HEK293 (cell line): ENCODE data around the gene CACNG6.

Source experiments
- CTCF ChIA-PET: fragments of 350-600 bp; formaldehyde crosslinking; extraction: SDS; loops from one replicate; lab custom pipeline; 2021; ENCODE audit warnings: antibody characterized with exemption; lab: Yijun Ruan, JAX
- POLR2A ChIA-PET: fragments of 300-600 bp; formaldehyde crosslinking; extraction: SDS; loops from one replicate; lab custom pipeline; 2020; ENCODE audit warnings: antibody characterized with exemption, inconsistent platforms; lab: Yijun Ruan, JAX
- H3K27ac ChIP-seq: fragments of 200-500 bp; sonication (Bioruptor generic); 2 replicates; pipeline ENCODE4 v1.5.1; 2014; ENCODE audit warnings: low read depth, low read length, control low read depth, inconsistent platforms; ENCODE audit errors: extremely low read depth
- H3K36me3 ChIP-seq, 2 experiments: fragments of 200-500 bp in 1 of 2; sonication (Bioruptor generic) in 1 of 2; 1 replicate in 1 of 2; 2 replicates in 1 of 2; pipeline ENCODE4 v1.5.1; 2014 to 2017; ENCODE audit warnings: inconsistent platforms in 2 of 2, low read length in 2 of 2; ENCODE audit not compliant: control insufficient read depth in 2 of 2, insufficient read depth in 1 of 2
- H3K4me1 ChIP-seq: fragments of 200-500 bp; sonication (Bioruptor generic); 2 replicates; pipeline ENCODE4 v1.5.1; 2014; ENCODE audit warnings: mild to moderate bottlenecking, low read length, inconsistent platforms; ENCODE audit not compliant: control insufficient read depth, insufficient read depth
- H3K4me3 ChIP-seq: 2 replicates; pipeline ENCODE4 v1.5.1; 2011; ENCODE audit warnings: low read depth, mild to moderate bottlenecking, control low read depth, low read length, moderate library complexity
- H3K9me3 ChIP-seq: fragments of 200-500 bp; sonication (Bioruptor generic); 2 replicates; pipeline ENCODE4 v1.5.1; 2014; ENCODE audit warnings: low read depth, low read length, inconsistent platforms; ENCODE audit not compliant: control insufficient read depth, insufficient read depth
- AEBP2 ChIP-seq: fragments of 450-650 bp; formaldehyde crosslinking; IDR thresholded peaks from 2 replicates; pipeline ENCODE4 v1.5.1; 2016; ENCODE audit warnings: missing biosample characterization, missing genetic modification characterization, borderline replicate concordance
- BCL11B ChIP-seq: fragments of 450-650 bp; formaldehyde crosslinking; IDR thresholded peaks from 2 replicates; pipeline ENCODE4 v1.5.1; 2016; ENCODE audit warnings: low read depth, missing biosample characterization, missing genetic modification characterization
- EGR2 ChIP-seq: fragments of 450-650 bp; formaldehyde crosslinking; IDR thresholded peaks from 2 replicates; pipeline ENCODE4 v1.5.1; 2016; ENCODE audit warnings: low read depth, missing biosample characterization, missing genetic modification characterization
- FEZF1 ChIP-seq: fragments of 450-650 bp; formaldehyde crosslinking; IDR thresholded peaks from 2 replicates; pipeline ENCODE4 v1.5.1; 2016; ENCODE audit warnings: missing biosample characterization, missing genetic modification characterization
- GLIS1 ChIP-seq: fragments of 450-650 bp; formaldehyde crosslinking; IDR thresholded peaks from 2 replicates; pipeline ENCODE4 v1.5.1; 2016; ENCODE audit warnings: missing biosample characterization, missing genetic modification characterization
- IKZF3 ChIP-seq: fragments of 450-650 bp; IDR thresholded peaks from 2 replicates; pipeline ENCODE4 v1.5.0; 2018; ENCODE audit warnings: missing biosample characterization, mild to moderate bottlenecking, missing genetic modification characterization, moderate library complexity
- KLF1 ChIP-seq: fragments of 450-650 bp; formaldehyde crosslinking; IDR thresholded peaks from 2 replicates; pipeline ENCODE4 v1.5.1; 2016; ENCODE audit warnings: missing biosample characterization, missing genetic modification characterization
- PRDM6 ChIP-seq: fragments of 450-650 bp; formaldehyde crosslinking; IDR thresholded peaks from 2 replicates; pipeline ENCODE4 v1.5.1; 2017; ENCODE audit warnings: missing biosample characterization, missing genetic modification characterization
- REPIN1 ChIP-seq: fragments of 450-650 bp; formaldehyde crosslinking; IDR thresholded peaks from 2 replicates; pipeline ENCODE4 v1.5.1; 2017; ENCODE audit warnings: missing biosample characterization, missing genetic modification characterization, low read depth
- ZBTB17 ChIP-seq: fragments of 450-650 bp; formaldehyde crosslinking; IDR thresholded peaks from 2 replicates; pipeline ENCODE4 v1.5.1; 2016; ENCODE audit warnings: missing biosample characterization, missing genetic modification characterization
- ZBTB49 ChIP-seq: fragments of 450-650 bp; formaldehyde crosslinking; IDR thresholded peaks from 2 replicates; pipeline ENCODE4 v1.5.1; 2016; ENCODE audit warnings: missing biosample characterization, missing genetic modification characterization, low read depth
- ZBTB7A ChIP-seq: fragments of 450-650 bp; formaldehyde crosslinking; IDR thresholded peaks from 2 replicates; pipeline ENCODE4 v1.5.1; 2016; ENCODE audit warnings: low read depth, missing biosample characterization, missing genetic modification characterization
- ZNF10 ChIP-seq: fragments of 450-650 bp; formaldehyde crosslinking; IDR thresholded peaks from 2 replicates; pipeline ENCODE4 v1.5.1; 2017; ENCODE audit warnings: missing biosample characterization, missing genetic modification characterization
- ZNF280C ChIP-seq: fragments of 450-650 bp; formaldehyde crosslinking; IDR thresholded peaks from 2 replicates; pipeline ENCODE4 v1.5.1; 2016; ENCODE audit warnings: missing biosample characterization, missing genetic modification characterization
- ZNF37A ChIP-seq: fragments of 450-650 bp; IDR thresholded peaks from 2 replicates; pipeline ENCODE4 v1.5.1; 2018; ENCODE audit warnings: missing biosample characterization, missing genetic modification characterization
- ZNF391 ChIP-seq: fragments of 450-650 bp; formaldehyde crosslinking; IDR thresholded peaks from 2 replicates; pipeline ENCODE4 v1.5.1; 2016; ENCODE audit warnings: low read depth, missing biosample characterization, missing genetic modification characterization, borderline replicate concordance
- ZNF394 ChIP-seq: fragments of 450-650 bp; formaldehyde crosslinking; IDR thresholded peaks from 2 replicates; pipeline ENCODE4 v1.5.1; 2016; ENCODE audit warnings: missing biosample characterization, missing genetic modification characterization, mild to moderate bottlenecking, moderate library complexity, borderline replicate concordance
- ZNF473 ChIP-seq: fragments of 450-650 bp; formaldehyde crosslinking; IDR thresholded peaks from 2 replicates; pipeline ENCODE4 v1.5.1; 2017; ENCODE audit warnings: missing biosample characterization, missing genetic modification characterization
- ZNF513 ChIP-seq: fragments of 450-650 bp; IDR thresholded peaks from 2 replicates; pipeline ENCODE4 v1.5.1; 2018; ENCODE audit warnings: missing biosample characterization, missing genetic modification characterization
- ZNF549 ChIP-seq: fragments of 450-650 bp; IDR thresholded peaks from 2 replicates; pipeline ENCODE4 v1.5.1; 2018; ENCODE audit warnings: missing biosample characterization, missing genetic modification characterization, mild to moderate bottlenecking, inconsistent platforms, moderate library complexity
- ZNF626 ChIP-seq: fragments of 450-650 bp; sonication (Bioruptor Pico); formaldehyde crosslinking; IDR thresholded peaks from 2 replicates; pipeline ENCODE4 v1.5.1; 2018; ENCODE audit warnings: missing biosample characterization, missing genetic modification characterization, inconsistent platforms
- ZNF670 ChIP-seq: fragments of 450-650 bp; formaldehyde crosslinking; IDR thresholded peaks from 2 replicates; pipeline ENCODE4 v1.5.1; 2016; ENCODE audit warnings: missing biosample characterization, missing genetic modification characterization, low read depth
- TF ChIP-seq, protein P1 (sequence below): fragments of 450-650 bp; formaldehyde crosslinking; IDR thresholded peaks from 2 replicates; pipeline ENCODE4 v1.5.1; 2017; ENCODE audit warnings: missing biosample characterization, missing genetic modification characterization

CACNG6 gene

DNA sequence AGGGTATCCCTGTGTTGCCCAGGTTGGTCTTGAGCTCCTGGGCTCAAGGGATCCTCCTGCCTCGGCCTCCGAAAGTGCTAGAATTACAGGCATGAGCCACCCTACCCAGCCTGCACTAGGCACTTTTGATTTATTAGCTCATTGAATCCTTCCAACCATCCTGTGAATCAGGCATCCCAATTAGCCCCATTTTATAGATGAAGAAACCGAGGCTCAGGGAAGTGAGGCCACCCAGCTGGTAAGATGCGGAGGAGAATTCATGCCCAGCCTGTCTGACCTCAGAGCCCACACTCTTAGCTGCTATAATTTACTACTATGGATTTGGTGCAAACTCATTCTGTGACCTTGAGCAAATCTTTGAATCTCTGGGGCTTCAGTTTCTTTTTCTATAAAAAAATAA is 46.5 kb upstream of the CACNG6 start:
- H3K4me3 ChIP-seq, result no peak overlapping the region
- ChIA-PET CTCF (interaction anchor here (0.6 to 1.0 kb wide), 4 partner anchors 79 to 152 kb away, joined by 4 to 5 read pairs (median 4); no protein-coding TSS in a partner anchor), POLR2A (interaction anchor here (1.3 kb wide), 1 partner anchor 36 kb away, joined by 4 read pairs; no protein-coding TSS in a partner anchor)
- TF ChIP-seq REPIN1 (tag by site-specific recombination), result no peak
- no peak for TF ChIP-seq IKZF3 (tag by site-specific recombination)
- no peak for TF ChIP-seq ZNF513 (tag by site-specific recombination)
- TF ChIP-seq KLF1 (tag by site-specific recombination), result no peak
- TF ChIP-seq, protein P1, sequence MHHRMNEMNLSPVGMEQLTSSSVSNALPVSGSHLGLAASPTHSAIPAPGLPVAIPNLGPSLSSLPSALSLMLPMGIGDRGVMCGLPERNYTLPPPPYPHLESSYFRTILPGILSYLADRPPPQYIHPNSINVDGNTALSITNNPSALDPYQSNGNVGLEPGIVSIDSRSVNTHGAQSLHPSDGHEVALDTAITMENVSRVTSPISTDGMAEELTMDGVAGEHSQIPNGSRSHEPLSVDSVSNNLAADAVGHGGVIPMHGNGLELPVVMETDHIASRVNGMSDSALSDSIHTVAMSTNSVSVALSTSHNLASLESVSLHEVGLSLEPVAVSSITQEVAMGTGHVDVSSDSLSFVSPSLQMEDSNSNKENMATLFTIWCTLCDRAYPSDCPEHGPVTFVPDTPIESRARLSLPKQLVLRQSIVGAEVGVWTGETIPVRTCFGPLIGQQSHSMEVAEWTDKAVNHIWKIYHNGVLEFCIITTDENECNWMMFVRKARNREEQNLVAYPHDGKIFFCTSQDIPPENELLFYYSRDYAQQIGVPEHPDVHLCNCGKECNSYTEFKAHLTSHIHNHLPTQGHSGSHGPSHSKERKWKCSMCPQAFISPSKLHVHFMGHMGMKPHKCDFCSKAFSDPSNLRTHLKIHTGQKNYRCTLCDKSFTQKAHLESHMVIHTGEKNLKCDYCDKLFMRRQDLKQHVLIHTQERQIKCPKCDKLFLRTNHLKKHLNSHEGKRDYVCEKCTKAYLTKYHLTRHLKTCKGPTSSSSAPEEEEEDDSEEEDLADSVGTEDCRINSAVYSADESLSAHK (tag by site-specific recombination), result no peak
- TF ChIP-seq PRDM6 (tag by site-specific recombination), result no peak
- TF ChIP-seq ZNF37A (tag by site-specific recombination), result no peak
- no peak for TF ChIP-seq ZBTB7A (tag by site-specific recombination)
- no peak for TF ChIP-seq ZNF670 (tag by site-specific recombination)
- no peaks in the 10 kb centered on the region for H3K4me1 ChIP-seq
- no peaks in the 10 kb centered on the region for H3K9me3 ChIP-seq
- H3K36me3 ChIP-seq, result no peaks in the 10 kb centered on the region
- no peak overlapping the region for H3K27ac ChIP-seq

DNA sequence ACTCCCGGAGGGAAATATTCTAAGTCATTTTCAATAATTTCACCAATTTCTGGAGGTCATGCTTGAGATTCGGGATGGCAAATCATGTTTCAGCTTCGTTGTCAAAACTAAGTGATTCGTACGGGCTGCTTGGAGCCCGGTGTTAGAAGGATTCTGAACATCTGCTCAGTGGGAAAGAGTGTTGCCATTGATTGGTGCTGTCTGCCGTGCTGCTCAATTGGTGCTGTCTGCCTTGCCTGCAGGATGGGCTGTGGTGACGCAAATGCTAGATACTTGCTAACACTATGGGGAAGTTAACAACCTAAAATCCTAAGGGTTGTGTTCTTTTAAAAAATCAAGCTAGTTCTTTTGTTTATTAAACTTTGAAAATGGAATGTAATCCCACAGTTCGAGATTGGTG is 46.0 kb upstream of the CACNG6 start:
- CTCF ChIA-PET, result interaction anchor here (0.6 to 1.0 kb wide), 4 partner anchors 79 to 152 kb away, joined by 4 to 5 read pairs (median 4); no protein-coding TSS in a partner anchor
- no peak overlapping the region for H3K27ac ChIP-seq
- H3K9me3 ChIP-seq, result no peaks in the 10 kb centered on the region
- POLR2A ChIA-PET, result interaction anchor here (1.3 kb wide), 1 partner anchor 35 kb away, joined by 4 read pairs; no protein-coding TSS in a partner anchor
- H3K4me1 ChIP-seq, result no peaks in the 10 kb centered on the region
- no peaks in the 10 kb centered on the region for H3K36me3 ChIP-seq
- no peak overlapping the region for H3K4me3 ChIP-seq
- TF ChIP-seq ZNF549 (tag by site-specific recombination) (no peak), AEBP2 (no peak), ZNF10 (tag by site-specific recombination) (no peak), ZBTB49 (tag by site-specific recombination) (no peak), EGR2 (tag by site-specific recombination) (no peak), BCL11B (tag by site-specific recombination) (no peak), ZNF391 (tag by site-specific recombination) (no peak), ZNF394 (tag by site-specific recombination) (no peak), FEZF1 (tag by site-specific recombination) (no peak), ZBTB17 (tag by site-specific recombination) (peak; percentile 99), ZNF626 (tag by site-specific recombination) (no peak), KLF1 (tag by site-specific recombination) (no peak), ZNF280C (tag by site-specific recombination) (no peak), GLIS1 (tag by site-specific recombination) (no peak), ZNF473 (tag by site-specific recombination) (no peak)
